ENCODE data around the gene ST14. TPM values are rescaled to one million over a fixed set of nuclear protein-coding genes. Genes with fewer than 3 reads are reported as not detected.
"Not testable (repeated sequence)": the region's sequence is repeated elsewhere in the genome, so short reads cannot be mapped to it uniquely, and the experiment has no call there.

ST14 gene
- total RNA-seq, 1 donor, result under 0.01 TPM

DNA sequence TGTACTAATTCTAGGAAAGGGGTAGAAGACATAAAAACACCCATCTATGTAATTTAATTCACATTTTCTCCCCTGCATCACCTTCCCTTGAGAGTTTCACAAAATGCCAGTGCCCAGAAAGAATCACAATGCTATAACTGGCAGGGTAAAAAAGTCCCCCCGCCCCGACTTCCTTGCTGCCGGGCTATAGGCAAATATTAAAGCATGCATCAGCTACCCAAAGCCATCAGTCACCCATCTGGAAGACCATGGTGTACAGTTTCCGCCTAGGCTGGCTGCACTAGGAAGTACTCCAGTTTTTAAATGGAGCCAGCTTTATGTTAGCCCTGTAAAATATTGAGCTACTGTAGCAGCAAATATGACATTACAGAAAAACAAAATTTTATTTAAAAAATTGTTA, 67.8 kb downstream of the ST14 start:
- DNase-seq (ENCODE audit: low read depth), result no peak
- TF ChIP-seq CTCF (IDR thresholded peaks at IDR 0.05; ENCODE audit: insufficient read depth, low read depth, low read length), result no peak
- H3K4me3 ChIP-seq (ENCODE audit: low read depth, low read length), result no peak overlapping the region

- not testable (repeated sequence) for DNase-seq (ENCODE audit: low read depth); H3K4me3 ChIP-seq (ENCODE audit: low read depth, low read length)
Observed at GRCh38 chr11:130233486-130233885, 73.9 kb downstream of the ST14 start.

GRCh38 chr11:130233888-130234287, 74.3 kb downstream of the ST14 start:
- not testable (repeated sequence) for DNase-seq (ENCODE audit: low read depth); H3K4me3 ChIP-seq (ENCODE audit: low read depth, low read length)

GRCh38 chr11:130234315-130234714, 74.7 kb downstream of the ST14 start:
- no peak for TF ChIP-seq CTCF (IDR thresholded peaks at IDR 0.05; ENCODE audit: insufficient read depth, low read depth, low read length)
- DNase-seq (ENCODE audit: low read depth), result no peak
- H3K4me3 ChIP-seq (ENCODE audit: low read depth, low read length), result no peak overlapping the region

GRCh38 chr11:130237282-130238006, 77.9 kb downstream of the ST14 start:
- H3K4me3 ChIP-seq (ENCODE audit: low read depth, low read length), result no peak overlapping the region
- no peak for DNase-seq (ENCODE audit: low read depth)
- no peak for TF ChIP-seq CTCF (IDR thresholded peaks at IDR 0.05; ENCODE audit: insufficient read depth, low read depth, low read length)

DNA sequence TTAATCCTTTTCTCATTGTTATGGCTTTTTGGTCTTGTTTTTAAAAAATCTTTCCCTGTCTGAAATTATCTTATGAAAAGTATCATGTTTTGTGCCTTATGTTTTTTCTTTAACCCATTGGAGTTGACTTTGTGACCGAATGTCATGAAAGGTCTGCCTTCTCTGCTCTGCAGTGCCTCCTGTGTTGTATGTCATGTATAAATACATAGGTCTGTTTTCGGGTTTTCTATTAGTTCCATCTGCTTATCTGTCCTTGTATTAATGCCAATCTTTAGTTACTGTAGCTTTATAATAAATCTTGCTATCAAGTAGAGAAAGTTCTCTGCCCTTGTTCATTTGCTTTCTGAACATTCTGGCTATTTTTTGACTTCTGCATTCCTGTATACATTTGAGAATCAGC, 82.1 kb downstream of the ST14 start:
- no peak for TF ChIP-seq CTCF (IDR thresholded peaks at IDR 0.05; ENCODE audit: insufficient read depth, low read depth, low read length)
- no peak for DNase-seq (ENCODE audit: low read depth)
- H3K4me3 ChIP-seq (ENCODE audit: low read depth, low read length), result no peak overlapping the region

DNA sequence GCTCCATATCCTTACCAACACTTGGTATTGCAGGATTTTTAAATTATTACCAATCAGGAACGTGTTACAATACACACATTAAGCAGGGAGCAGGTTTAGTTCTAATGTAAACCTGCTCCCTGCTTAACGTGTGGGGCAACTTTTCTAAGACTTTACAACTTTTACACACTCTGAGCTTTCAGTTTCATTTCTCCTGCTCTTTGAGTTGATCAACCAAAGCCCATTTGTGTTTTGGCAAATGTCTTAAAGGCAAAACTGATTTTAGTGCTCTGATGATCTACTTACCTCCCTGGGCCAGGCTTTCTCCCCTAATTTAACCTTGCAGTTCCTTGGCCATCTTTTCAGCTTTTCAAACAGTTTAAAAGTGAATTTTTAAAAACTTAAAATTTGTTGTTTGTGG, 84.2 kb downstream of the ST14 start:
- peak; percentile 36 for DNase-seq (ENCODE audit: low read depth)
- no peak overlapping the region for H3K4me3 ChIP-seq (ENCODE audit: low read depth, low read length)
- TF ChIP-seq CTCF (IDR thresholded peaks at IDR 0.05; ENCODE audit: insufficient read depth, low read depth, low read length), result no peak

GRCh38 chr11:130244848-130245247, 85.3 kb downstream of the ST14 start:
- TF ChIP-seq CTCF (IDR thresholded peaks at IDR 0.05; ENCODE audit: insufficient read depth, low read depth, low read length), result no peak
- no peak overlapping the region for H3K4me3 ChIP-seq (ENCODE audit: low read depth, low read length)

GRCh38 chr11:130245375-130245774, 85.8 kb downstream of the ST14 start:
- not testable (repeated sequence) for DNase-seq (ENCODE audit: low read depth); H3K4me3 ChIP-seq (ENCODE audit: low read depth, low read length)

More at GRCh38 chr11:130244848-130245247, 85.3 kb downstream of the ST14 start:
- DNase-seq (ENCODE audit: low read depth), result no peak

Data from fibroblast of villous mesenchyme (primary cell).